HG03097 (cell line): ENCODE results near the gene PAFAH1B2.
"Not testable (repeated sequence)": the region's sequence is repeated elsewhere in the genome, so short reads cannot be mapped to it uniquely, and the experiment has no call there.

Experiments
- ATAC-seq: cut with Tn5 transposase; IDR thresholded peaks from one replicate; pipeline ENCODE4 v1.9.1; 2021; ENCODE audit not compliant: unreplicated experiment, low FRiP score

Gene PAFAH1B2, protein sequence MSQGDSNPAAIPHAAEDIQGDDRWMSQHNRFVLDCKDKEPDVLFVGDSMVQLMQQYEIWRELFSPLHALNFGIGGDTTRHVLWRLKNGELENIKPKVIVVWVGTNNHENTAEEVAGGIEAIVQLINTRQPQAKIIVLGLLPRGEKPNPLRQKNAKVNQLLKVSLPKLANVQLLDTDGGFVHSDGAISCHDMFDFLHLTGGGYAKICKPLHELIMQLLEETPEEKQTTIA

DNA sequence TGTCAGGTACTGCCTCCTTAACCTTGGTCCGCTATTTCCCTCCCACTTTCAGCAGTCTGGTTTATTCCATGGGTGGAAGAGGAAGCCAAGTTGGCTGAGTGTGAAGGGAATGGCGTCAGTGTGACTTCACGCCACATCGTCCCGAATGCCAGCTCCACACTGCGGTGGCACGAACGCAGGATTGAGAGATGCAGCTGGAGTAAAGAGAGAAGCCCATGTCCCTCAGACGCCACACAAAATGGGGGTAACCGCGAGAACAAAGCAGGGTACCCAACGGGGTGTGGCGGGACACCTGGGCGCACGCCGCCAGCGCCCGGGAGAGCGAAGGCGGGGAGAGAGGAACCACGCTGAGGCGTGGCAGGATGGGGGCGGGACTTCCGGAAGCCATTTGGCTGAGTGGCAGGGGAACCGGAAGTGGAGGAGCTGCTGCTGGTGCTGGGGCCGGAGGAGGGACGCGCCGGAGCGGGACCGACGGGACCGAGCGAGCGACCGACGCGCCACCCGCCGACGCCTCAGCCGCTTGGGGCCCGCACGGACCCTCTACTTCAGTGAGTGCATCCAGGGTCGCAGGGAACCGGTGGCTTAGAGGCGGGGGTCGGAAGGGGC is at the start of gene PAFAH1B2:
TSS of gene PAFAH1B2 (plus strand) at position 417 of the 606 bp plus-strand sequence. CDS start 8,161 bp downstream, outside the sequence.
- ATAC-seq, result peak; percentile 98

DNA sequence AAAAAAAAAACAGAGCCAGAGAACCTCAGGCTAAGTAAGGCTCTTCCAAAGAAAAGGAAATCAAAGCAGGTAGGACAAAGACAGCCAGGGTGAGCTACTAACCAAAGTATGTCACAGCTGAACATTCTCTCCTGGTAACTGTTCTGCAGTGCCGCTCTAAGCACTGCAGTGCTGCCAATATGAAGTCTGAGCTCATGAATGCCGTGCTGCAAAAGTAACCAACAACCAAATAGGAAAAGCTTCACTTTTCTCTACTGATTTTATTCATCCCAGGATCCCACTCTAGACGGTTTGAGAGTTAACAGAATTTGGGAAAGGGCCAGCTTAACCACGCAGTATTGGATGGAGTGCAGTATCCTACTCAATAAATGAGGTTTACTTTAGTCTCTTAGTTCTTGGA is 49.3 kb upstream of the PAFAH1B2 start:
- no peak for ATAC-seq

DNA sequence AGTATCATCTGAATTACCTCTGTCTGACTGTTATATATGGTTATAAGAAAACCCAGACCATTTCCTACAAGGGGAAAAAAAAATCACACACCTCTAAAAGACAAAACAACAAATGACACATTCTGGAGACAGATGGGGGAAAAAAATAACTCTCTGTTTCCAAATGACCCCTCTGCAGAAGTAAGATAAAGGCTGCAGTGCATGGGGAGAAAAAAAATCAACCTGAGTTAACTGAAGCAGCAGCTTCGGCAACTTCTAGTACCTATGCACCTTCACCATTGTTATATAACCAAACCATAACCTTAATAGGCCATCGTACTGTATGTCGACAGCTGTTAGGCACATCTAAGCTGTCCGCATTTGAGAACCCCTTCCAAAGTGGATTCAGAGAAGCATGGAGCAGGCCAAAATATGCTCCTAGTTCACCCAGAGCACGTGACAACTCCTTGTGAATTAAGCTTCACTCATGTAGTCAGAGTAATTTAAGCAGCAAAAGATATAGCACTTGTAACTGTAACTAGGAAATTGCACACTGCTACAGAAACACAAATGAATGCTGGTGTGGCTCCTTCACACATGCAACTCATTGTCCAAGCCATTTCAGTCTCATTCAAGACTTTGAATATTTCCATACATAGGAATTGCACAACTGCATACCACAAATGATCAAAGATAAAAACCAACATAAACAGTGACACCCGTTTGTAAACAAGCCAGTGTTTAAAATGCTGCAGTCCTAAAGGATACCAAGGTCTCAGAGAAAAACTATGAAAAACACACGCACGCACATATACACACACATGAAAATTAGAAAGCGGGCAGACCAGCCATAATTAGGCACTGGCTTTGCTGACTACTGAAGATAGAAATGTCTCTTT is 48.6 kb upstream of the PAFAH1B2 start:
- ATAC-seq, result no peak

DNA sequence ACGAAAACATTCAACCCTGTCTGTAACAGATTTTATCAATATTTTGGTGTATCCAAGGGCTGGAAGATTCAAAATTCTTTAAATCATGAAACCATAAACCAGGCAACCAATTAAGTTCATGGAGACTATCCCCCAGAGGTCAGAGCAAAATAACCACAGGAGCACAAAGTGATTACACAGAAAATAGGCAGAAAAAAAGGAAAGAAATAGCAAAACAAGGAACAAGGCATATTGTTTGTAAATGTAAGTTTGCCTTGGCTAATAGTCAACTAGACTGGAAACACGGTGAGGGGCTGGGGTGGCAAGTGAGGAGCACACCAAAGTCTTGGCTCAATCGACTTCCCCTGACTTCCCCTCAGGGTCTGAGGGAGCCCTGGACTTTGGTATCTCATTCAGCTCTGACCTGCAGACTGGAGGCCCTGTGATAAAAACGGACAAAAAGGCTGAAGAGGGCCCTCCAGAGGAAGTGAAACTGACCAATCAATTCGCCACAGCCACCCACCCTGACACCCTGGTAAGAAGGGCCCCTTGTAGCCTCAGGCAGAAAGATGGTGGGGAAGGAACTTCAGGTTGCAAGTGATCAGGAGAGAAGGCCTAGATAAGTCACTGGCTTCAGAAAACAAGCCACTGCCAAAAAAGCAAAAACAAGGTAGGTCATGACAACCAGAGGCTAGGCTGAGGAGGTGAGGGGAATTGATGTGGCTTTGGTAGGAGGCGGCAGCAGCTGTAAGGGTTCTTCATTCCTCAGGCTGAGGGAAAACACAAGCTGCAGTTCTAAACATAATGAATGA is 47.7 kb upstream of the PAFAH1B2 start:
- ATAC-seq, result peak; percentile 29

DNA sequence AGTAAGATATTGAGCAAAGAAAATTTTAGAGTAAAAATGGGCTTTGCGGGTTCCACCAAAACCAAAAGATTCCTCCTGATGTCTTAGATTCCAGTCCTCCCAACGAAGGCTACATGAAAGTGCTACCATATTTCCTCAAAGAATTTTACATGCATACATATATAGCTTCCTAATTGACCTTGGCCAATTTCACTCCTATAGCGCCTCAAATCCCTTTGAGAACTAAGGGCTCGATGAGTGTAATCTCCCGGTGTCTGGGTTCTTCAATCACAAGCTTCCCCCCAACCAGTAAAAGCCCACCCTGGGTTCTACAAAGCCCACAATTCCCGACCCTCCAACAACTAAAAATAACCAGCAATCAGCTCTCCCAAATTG is 47.1 kb upstream of the PAFAH1B2 start:
- ATAC-seq, result no peak

DNA sequence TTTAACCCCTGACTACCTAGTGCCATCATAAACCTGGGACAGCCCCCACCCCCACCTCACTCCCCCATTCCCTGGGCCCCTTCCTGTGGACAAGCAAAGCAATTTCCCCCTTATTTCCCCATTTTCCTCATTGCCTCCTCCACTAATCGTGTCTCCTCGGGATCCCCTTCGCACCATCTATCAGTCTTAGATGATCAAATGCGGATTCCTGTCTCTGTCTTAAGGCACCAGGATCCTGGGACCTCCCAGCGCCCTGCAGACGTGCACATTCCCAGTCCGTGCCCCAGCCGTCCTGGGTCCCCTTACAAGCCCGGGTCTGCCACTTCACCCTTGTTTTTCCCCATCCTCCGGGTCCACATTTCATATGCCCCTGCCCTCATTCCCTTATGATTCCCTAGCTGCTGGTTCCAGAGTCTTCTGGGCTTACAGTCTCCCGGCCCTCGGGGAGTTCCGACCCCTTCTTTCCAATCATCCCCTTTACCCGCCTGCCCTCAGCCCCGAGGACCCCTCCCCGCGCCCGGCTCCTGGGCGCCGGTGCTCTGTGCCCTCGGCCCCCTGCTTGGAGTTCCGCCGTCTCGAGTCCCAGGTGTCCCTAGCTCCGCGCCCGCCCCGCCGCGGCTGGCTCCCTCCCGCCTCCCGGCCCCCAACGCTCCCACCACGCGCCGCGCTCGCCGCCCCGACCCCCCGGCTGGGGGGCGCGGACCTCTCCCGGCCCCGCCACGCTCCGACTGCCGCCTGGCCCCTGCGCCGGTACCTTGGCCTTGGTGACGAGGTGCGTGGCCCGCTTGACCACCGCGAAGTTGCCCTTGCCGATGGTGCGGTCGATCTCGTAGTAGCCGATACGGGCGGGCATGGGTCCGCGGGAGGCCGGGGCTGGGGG is 46.5 kb upstream of the PAFAH1B2 start:
- peak; percentile 14 for ATAC-seq

DNA sequence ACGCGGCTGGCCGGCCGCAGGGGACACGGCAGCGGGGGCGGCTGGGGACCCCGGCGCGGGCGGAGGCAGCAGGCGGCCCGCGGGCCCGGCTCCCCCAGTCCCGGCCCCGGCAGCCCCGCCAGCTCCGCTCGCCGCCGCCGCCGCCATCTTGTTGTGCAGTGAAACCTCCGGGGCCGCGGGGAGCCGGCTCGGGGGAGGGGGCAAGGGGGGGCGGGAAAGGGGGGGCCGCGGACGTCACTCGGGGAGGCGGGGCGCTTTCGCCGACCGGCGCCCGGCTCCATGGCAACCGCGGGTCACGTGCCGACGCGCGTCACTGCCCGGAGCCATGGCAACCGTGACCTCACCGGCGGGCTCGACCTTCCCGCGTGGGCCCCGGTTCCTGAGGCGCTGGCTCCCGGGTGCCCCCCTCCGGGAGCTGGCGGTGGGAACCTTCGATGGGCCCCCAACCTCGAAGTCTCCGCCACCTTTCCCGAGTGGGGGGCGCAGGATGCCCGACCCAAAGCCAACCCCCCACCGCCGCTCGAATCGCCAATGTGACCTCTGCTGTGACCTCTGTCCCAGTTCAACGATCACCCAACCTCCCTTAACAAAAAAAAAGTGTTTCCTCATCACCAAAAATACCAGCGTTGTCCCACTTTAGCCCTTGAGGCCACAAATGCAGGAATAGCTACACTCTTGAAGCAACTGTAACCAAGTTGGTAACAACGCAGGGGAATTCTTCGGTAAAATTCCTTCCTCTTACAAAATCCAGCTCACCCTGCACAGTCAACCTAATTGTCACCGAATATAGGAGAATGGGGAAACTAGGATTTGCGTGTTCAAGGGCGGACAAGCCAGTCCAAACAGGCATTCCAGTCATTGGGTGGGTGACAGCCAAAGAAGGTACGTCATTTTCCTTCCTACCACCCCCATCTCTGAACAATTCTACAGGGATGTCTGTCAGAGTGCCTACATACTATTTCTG is 45.5 kb upstream of the PAFAH1B2 start, which contains the start of gene SIK3:
TSS of gene SIK3 (minus strand) at position 160 of the 964 bp plus-strand sequence. CDS start at position 147, 13 bp downstream.
- peak; percentile 72 for ATAC-seq

DNA sequence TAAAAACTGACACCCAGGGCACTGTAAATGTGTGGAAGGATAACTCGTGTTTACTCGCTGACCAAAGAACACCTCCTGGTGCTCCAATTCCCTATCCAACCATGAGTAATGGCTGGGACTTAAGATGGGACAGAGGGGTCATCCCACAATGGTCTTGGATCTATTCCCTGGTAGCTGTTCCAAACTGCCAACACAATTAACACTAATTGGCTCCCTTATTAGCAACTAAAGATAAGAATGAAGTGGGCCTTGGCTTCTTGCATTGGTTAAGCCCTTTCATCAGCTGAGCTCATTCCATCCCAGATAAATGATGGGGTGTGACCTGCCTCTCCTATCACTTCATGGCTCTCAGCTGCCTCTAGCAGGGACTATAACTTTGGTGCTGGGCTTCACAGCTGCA is 44.4 kb upstream of the PAFAH1B2 start:
- no peak for ATAC-seq

DNA sequence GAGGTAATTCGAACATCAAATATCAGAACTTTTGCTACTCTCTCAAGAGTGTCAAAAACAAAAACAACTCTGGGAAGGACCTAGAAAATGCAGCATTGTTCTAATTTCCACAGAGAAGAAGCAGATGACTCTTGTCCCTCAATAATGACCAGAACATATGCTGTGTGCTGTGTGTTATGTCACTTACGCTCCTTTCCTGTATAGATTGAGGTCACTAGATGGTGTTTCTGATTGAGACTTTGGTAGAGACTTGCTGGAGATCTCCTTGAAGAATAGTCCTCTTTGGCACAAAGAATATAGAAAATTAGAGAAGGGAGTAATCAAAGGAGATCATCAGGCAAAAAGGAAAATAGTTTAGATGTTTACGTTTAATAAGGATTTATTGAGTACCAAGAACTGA is 43.5 kb upstream of the PAFAH1B2 start:
- ATAC-seq, result no peak

DNA sequence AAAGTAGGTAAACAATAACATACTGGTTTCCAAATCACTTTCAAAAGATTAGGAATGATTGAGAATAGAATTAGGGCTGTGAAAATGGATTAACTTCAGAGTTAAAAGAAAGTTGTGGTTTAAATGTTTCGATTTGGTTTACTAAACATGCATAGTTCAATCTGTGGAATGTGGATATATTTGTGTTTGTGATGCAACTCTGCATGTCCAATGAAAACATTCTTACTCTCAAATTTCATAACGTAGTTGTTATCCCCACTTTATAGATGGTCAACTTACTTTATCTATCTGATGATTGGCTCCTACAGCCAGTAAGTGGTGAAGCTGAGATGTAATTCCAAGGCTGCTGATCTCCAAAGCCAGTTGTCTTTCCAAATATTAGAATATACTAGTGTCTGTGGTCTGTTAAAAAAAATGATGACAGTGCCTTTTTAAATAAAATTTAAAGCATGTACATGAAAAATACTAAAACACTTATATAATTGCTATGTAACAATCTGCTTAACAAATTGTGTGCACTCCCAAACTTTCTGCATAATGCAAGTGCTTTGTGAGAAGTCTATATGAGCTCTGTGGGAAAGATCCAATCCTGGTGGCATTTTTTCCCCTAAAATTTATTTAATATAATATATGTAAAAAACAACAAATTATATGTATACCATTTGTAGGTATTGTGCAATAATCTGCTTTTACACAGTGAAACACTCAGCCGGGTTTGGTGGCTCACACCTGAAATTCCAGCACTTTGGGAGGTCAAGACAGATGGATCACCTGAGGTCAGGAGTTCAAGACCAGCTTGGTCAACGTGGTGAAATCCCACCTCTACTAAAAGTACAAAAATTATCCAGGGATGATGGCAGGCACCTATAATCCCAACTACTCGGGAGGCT is 36.1 kb upstream of the PAFAH1B2 start:
- ATAC-seq, result no peak

DNA sequence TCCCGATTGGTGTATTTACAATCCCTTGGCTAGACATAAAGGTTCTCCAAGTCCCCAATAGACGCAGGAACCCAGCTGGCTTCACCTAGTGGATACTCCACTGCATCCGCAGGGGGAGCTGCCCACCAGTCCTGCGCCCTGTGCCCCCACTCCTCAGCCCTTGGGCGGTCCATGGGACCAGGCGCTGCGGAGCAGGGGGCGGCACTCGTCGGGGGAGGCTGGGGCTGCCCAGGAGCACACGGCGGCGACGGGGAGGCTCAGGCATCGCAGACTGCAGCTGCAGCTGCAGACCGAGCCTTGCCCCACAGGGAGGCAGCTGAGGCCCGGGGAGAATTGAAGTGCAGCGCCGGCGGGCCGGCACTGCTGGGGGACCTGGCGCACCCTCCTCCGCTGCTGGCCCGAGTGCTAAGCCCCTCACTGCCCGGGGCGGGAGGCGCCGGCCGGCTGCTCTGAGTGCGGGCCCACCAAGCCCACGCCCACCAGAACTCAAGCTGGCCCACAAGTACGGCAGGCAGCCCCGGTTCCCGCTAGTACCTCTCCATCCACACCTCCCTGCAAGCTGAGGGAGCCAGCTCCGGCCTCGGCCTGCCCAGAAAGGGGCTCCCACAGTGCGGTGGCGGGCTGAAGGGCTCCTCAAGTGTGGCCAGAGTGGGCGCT is 33.7 kb upstream of the PAFAH1B2 start:
- ATAC-seq, result no peak

DNA sequence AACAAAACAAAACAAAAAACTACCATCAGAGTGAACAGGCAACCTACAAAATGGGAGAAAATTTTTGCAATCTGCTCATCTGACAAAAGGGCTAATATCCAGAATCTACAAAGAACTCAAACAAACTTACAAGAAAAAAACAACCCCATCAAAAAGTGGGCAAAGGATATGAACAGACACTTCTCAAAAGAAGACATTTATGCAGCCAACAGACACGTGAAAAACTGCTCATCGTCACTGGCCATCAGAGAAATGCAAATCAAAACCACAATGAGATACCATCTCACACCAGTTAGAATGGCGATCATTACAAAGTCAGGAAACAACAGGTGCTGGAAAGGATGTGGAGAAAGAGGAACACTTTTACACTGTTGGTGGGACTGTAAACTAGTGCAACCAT is 31.6 kb upstream of the PAFAH1B2 start:
- not testable (repeated sequence) for ATAC-seq

DNA sequence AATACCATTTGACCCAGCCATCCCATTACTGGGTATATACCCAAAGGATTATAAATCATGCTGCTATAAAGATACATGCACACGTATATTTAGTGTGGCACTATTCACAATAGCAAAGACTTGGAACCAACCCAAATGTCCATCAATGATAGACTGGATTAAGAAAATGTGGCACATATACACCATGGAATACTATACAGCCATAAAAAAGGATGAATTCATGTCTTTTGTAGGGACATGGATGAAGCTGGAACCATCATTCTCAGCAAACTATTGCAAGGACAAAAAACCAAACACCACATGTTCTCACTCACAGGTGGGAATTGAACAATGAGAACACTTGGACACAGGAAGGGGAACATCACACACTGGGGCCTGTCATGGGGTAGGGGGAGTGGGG is 31.1 kb upstream of the PAFAH1B2 start:
- ATAC-seq, result not testable (repeated sequence)

DNA sequence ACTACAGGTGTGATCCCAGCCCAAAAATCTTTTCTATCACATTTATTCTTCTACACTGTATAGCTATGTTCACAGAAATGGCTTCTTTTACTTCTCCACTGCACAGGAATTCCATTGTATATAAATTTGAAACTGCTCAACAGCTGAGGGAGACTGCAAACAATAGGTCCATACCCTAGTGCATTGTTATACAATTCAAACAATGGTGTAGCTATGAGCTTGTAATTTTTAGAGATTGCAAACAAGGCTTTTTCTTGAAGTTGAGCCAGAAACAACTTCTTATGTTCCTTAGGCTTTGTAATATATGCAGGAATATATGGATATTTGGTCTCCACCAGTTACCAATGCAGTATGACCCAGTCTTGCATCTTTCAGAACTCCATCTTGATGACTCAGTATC is 26.4 kb upstream of the PAFAH1B2 start:
- no peak for ATAC-seq

DNA sequence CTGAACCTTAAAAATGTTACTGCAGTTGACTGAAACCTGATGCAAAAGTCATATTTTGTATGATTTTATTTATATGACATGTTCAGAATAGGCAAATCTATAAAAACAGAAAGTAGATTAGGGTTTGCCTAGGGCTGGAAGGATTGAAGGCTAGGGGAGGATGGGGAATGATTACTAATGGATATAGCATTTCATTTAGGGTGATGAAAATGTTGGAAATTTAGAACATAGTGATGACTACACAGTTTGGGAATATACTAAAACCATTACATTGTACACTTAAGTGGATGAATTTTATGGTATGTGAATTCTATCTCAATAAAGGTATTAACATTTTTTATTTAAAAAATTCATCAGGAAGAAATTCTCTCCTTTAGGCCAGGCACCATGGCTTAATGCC is 22.9 kb upstream of the PAFAH1B2 start:
- ATAC-seq, result no peak

DNA sequence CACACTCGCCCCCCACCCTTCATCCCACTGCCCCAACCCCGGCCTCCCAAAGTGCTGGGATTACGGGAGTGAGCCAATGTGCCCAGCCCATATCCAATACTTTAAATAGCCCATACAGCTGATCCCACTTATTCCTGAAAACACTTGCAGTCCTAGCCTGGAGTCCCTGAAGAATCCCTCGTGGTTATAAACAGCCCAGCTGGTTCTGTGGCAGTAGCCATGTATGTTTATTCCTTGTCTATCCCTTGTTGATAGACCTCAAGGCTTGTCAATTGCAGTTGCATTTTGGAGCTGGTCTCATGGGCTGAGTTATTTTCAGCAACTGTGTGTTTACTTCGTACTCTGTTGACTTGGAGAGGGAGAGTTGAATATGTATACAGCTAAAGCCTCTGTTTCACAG is 21.5 kb upstream of the PAFAH1B2 start:
- ATAC-seq, result no peak
